CD14-positive monocyte (primary cell): Measurements from ENCODE around the gene CMPK2. TPM values are rescaled to one million over a fixed set of nuclear protein-coding genes. Genes with fewer than 3 reads are reported as not detected.

Experiments used
- DNase-seq, 3 donors: peaks; one replicate each; pipeline ENCODE4 v3.0.0-alpha.2; 2011 to 2022
- H2AFZ ChIP-seq: 2 replicates; pipeline ENCODE4 v1.6.0; 2012; ENCODE audit warnings: mild to moderate bottlenecking, low read depth, low read length, inconsistent platforms; ENCODE audit not compliant: insufficient read depth, poor library complexity, severe bottlenecking
- H3K27ac ChIP-seq, 2 donors: 1 replicate in 1 of 2; 2 replicates in 1 of 2; pipeline ENCODE4 v1.5.1; 2012 to 2013; ENCODE audit warnings: low read length in 2 of 2, control low read depth in 1 of 2, inconsistent platforms in 1 of 2, low read depth in 1 of 2, mild to moderate bottlenecking in 1 of 2
- H3K27me3 ChIP-seq, 2 donors: one replicate each; pipeline versions ENCODE4 v1.6.0 to v1.6.1; 2011 to 2013; ENCODE audit warnings: low read length in 2 of 2; ENCODE audit not compliant: control insufficient read depth in 2 of 2, insufficient read depth in 2 of 2
- H3K36me3 ChIP-seq, 2 donors: replicated peaks in 1 of 2; 1 replicate in 1 of 2; 2 replicates in 1 of 2; pipeline versions ENCODE4 v1.5.1 to v1.6.1; 2012 to 2013; ENCODE audit warnings: low read length in 2 of 2, control low read depth in 1 of 2, inconsistent platforms in 1 of 2, mild to moderate bottlenecking in 1 of 2; ENCODE audit not compliant: insufficient read depth in 2 of 2, control insufficient read depth in 1 of 2
- H3K4me1 ChIP-seq, 2 donors: 1 replicate in 1 of 2; 2 replicates in 1 of 2; pipeline versions ENCODE4 v1.5.1 to v1.6.1; 2012 to 2013; ENCODE audit warnings: low read length in 2 of 2, control low read depth in 1 of 2, inconsistent platforms in 1 of 2, mild to moderate bottlenecking in 1 of 2, moderate library complexity in 1 of 2; ENCODE audit not compliant: insufficient read depth in 2 of 2, control insufficient read depth in 1 of 2
- H3K4me2 ChIP-seq: replicated peaks from 2 replicates; pipeline ENCODE3; 2012; ENCODE audit warnings: low read length, moderate library complexity, mild to moderate bottlenecking; ENCODE audit not compliant: poor library complexity, severe bottlenecking; ENCODE audit errors: extremely low read depth
- H3K4me3 ChIP-seq, 3 experiments: fragments of 200-600 bp in 1 of 3; sonication (generic) in 1 of 3; replicated peaks in 1 of 3; 1 replicate in 2 of 3; 2 replicates in 1 of 3; pipeline ENCODE4 v1.5.1; 2011 to 2013; ENCODE audit warnings: low read length in 3 of 3, mild to moderate bottlenecking in 3 of 3, control low read depth in 2 of 3, low read depth in 2 of 3, inconsistent platforms in 1 of 3, moderate library complexity in 1 of 3
- H3K79me2 ChIP-seq: 2 replicates; pipeline ENCODE4 v1.6.0; 2012; ENCODE audit warnings: mild to moderate bottlenecking, control low read depth, inconsistent platforms, low read length, moderate library complexity; ENCODE audit not compliant: insufficient read depth
- H3K9ac ChIP-seq: 2 replicates; pipeline ENCODE4 v1.6.0; 2017; ENCODE audit warnings: low read length, mild to moderate bottlenecking; ENCODE audit not compliant: insufficient read depth, poor library complexity, severe bottlenecking
- H3K9me3 ChIP-seq, 2 donors: replicated peaks in 1 of 2; 1 replicate in 1 of 2; 2 replicates in 1 of 2; pipeline versions ENCODE4 v1.5.1 to v1.6.1; 2012 to 2013; ENCODE audit warnings: low read length in 2 of 2, control low read depth in 1 of 2; ENCODE audit not compliant: control insufficient read depth in 1 of 2, insufficient read depth in 1 of 2
- H4K20me1 ChIP-seq: 2 replicates; pipeline ENCODE4 v1.6.0; 2012; ENCODE audit warnings: mild to moderate bottlenecking, low read length, control low read depth, moderate library complexity; ENCODE audit not compliant: insufficient read depth
- H3K27ac Mint-ChIP-seq, 7 donors: one replicate each; pipeline ENCODE4 v1.8.0; 2020; ENCODE audit warnings: mild to moderate bottlenecking in 7 of 7, mixed read lengths in 7 of 7, moderate library complexity in 6 of 7, inconsistent platforms in 2 of 7
- H3K27me3 Mint-ChIP-seq, 3 donors: one replicate each; pipeline ENCODE4 v1.8.0; 2021 to 2022; ENCODE audit warnings: low read depth in 3 of 3, mild to moderate bottlenecking in 3 of 3, mixed read lengths in 3 of 3, moderate library complexity in 3 of 3, inconsistent platforms in 1 of 3
- H3K36me3 Mint-ChIP-seq, 2 donors: one replicate each; pipeline ENCODE4 v1.8.0; 2020; ENCODE audit warnings: mixed read lengths in 2 of 2, inconsistent platforms in 1 of 2, mild to moderate bottlenecking in 1 of 2
- H3K4me1 Mint-ChIP-seq: one replicate; pipeline ENCODE4 v1.8.0; 2020; ENCODE audit warnings: mild to moderate bottlenecking, mixed read lengths
- H3K4me3 Mint-ChIP-seq, 2 donors: one replicate each; pipeline ENCODE4 v1.8.0; 2020; ENCODE audit warnings: mild to moderate bottlenecking in 2 of 2, mixed read lengths in 2 of 2, moderate library complexity in 1 of 2
- H3K9me3 Mint-ChIP-seq, 7 donors: one replicate each; pipeline ENCODE4 v1.8.0; 2020 to 2022; ENCODE audit warnings: mixed read lengths in 7 of 7, mild to moderate bottlenecking in 6 of 7, moderate library complexity in 6 of 7, inconsistent platforms in 2 of 7
- CTCF ChIP-seq: fragments of 200-600 bp; IDR thresholded peaks from one replicate; pipeline ENCODE4 v1.8.0; 2022; ENCODE audit warnings: antibody characterized with exemption, mild to moderate bottlenecking
- WGBS: methylation state at CpG from one replicate; pipeline ENCODE4 v1.1.5; 2013; ENCODE audit warnings: missing lambda C conversion rate; ENCODE audit not compliant: insufficient coverage; 5-methylcytosine and 5-hydroxymethylcytosine counted together
- intact Hi-C, 2 donors: fragments of 100-400 bp; cut with micrococcal nuclease; formaldehyde crosslinking; loops; one replicate each; pipeline versions ENCODE4 v1.15.0 to v1.15.1; 2023
- polyA plus RNA-seq, 3 donors: library from polyadenylated mRNA; depleted of rRNA in 1 of 3; unstranded in 2 of 3; stranded (reverse) in 1 of 3; fragments of 300-500 nt in 2 of 3; fragments of >200 nt in 1 of 3; fragmentation: Illumina TruSeq in 2 of 3; gene quantifications; 1 replicate in 2 of 3; 2 replicates in 1 of 3; pipeline ENCODE4 v1.2.3, GENCODE V29; 2012 to 2021

The CMPK2 gene
- polyA plus RNA-seq, 3 donors: 12.6 to 18.1 (median 17.0) TPM

GRCh38 chr2:6854416-6854815, 11.3 kb downstream of the CMPK2 start:
- Mint-ChIP-seq H3K4me1 (peaks cover 9% of the 10 kb centered on the region), H3K4me3 (no peak overlapping the region), H3K9me3 (peaks cover 9 to 18% (median 11%) of the 10 kb centered on the region in 7 donors), H3K27ac (peak overlapping the region in 1 of 7 donors; percentile 53), H3K36me3 (peaks cover 79 to 92% of the 10 kb centered on the region in 2 donors), H3K27me3 (no peaks in the 10 kb centered on the region)
- H3K4me3 ChIP-seq: no peak overlapping the region
- H3K79me2 ChIP-seq: no peaks in the 10 kb centered on the region
- no peaks in the 10 kb centered on the region for H3K27me3 ChIP-seq
- H3K27ac ChIP-seq: no peak overlapping the region
- TF ChIP-seq CTCF: no peak
- H4K20me1 ChIP-seq: no peaks in the 10 kb centered on the region
- WGBS: 100% methylated on average over 1 of the region's 2 CpGs
- peaks cover 63 to 99% of the 10 kb centered on the region in 2 donors for H3K36me3 ChIP-seq
- no peak overlapping the region for H2AFZ ChIP-seq
- intact Hi-C loops: no loop called here
- no peak for DNase-seq
- H3K9me3 ChIP-seq: peaks cover 11 to 14% of the 10 kb centered on the region in 2 donors
- H3K4me2 ChIP-seq: no peak overlapping the region
- no peak overlapping the region for H3K9ac ChIP-seq
- peaks cover 0 to 5% of the 10 kb centered on the region in 2 donors for H3K4me1 ChIP-seq

GRCh38 chr2:6852195-6852594, 13.5 kb downstream of the CMPK2 start:
- H3K27me3 ChIP-seq: no peaks in the 10 kb centered on the region
- H3K4me1 ChIP-seq: peaks cover 0 to 5% of the 10 kb centered on the region in 2 donors
- no peak overlapping the region for H3K27ac ChIP-seq
- peaks cover 74 to 99% of the 10 kb centered on the region in 2 donors for H3K36me3 ChIP-seq
- Mint-ChIP-seq H3K27ac (no peak overlapping the region), H3K4me1 (peaks cover 8% of the 10 kb centered on the region), H3K36me3 (peaks cover 80 to 88% of the 10 kb centered on the region in 2 donors), H3K27me3 (no peaks in the 10 kb centered on the region), H3K4me3 (no peak overlapping the region), H3K9me3 (peaks cover 12 to 26% (median 20%) of the 10 kb centered on the region in 7 donors)
- no peak overlapping the region for H3K4me3 ChIP-seq
- H3K9ac ChIP-seq: no peak overlapping the region
- intact Hi-C loops: no loop called here
- WGBS: no CpG with 5 or more reads among the region's 2 CpGs
- no peaks in the 10 kb centered on the region for H4K20me1 ChIP-seq
- no peak for DNase-seq
- H2AFZ ChIP-seq: no peak overlapping the region
- H3K4me2 ChIP-seq: no peak overlapping the region
- TF ChIP-seq CTCF: no peak
- H3K79me2 ChIP-seq: no peaks in the 10 kb centered on the region
- H3K9me3 ChIP-seq: peaks cover 21 to 24% of the 10 kb centered on the region in 2 donors
